GM23338 (cell line): Measurements from ENCODE around the gene ITGB7. TPM values are rescaled to one million over a fixed set of nuclear protein-coding genes. Genes with fewer than 3 reads are reported as not detected.

ENCODE experiments used
- ATAC-seq: fragments of 200-7000 bp; cut with Tn5 transposase; 3 replicates; pipeline ENCODE4 v1.9.1; 2020
- DNase-seq: peaks from one replicate; pipeline ENCODE4 v3.0.0-alpha.2; 2015; ENCODE audit warnings: low spot score
- H2AFZ ChIP-seq: fragments of 200-600 bp; sonication (generic); 2 replicates; pipeline ENCODE4 v1.8.0; 2016; ENCODE audit warnings: antibody characterized with exemption, mild to moderate bottlenecking, moderate library complexity
- H3F3A ChIP-seq: fragments of 200-600 bp; sonication (generic); replicated peaks from 2 replicates; pipeline ENCODE4 v1.8.0; 2017; ENCODE audit warnings: antibody characterized with exemption, mixed run types, low read depth
- H3K27ac ChIP-seq: fragments of 200-600 bp; sonication (generic); 2 replicates; pipeline ENCODE4 v1.6.1; 2016; ENCODE audit warnings: low read depth
- H3K27me3 ChIP-seq: fragments of 200-600 bp; sonication (generic); 2 replicates; pipeline ENCODE4 v1.8.0; 2016; ENCODE audit warnings: mild to moderate bottlenecking, mixed run types, moderate library complexity; ENCODE audit not compliant: insufficient read depth
- H3K36me3 ChIP-seq: fragments of 200-600 bp; sonication (generic); 2 replicates; pipeline ENCODE4 v1.8.0; 2016; ENCODE audit warnings: mild to moderate bottlenecking; ENCODE audit not compliant: insufficient read depth
- H3K4me1 ChIP-seq: fragments of 200-600 bp; sonication (generic); 2 replicates; pipeline ENCODE4 v1.8.0; 2016; ENCODE audit warnings: mild to moderate bottlenecking, moderate library complexity; ENCODE audit not compliant: insufficient read depth
- H3K4me2 ChIP-seq: fragments of 200-600 bp; sonication (generic); 2 replicates; pipeline ENCODE4 v1.7.1; 2017; ENCODE audit warnings: mixed run types
- H3K4me3 ChIP-seq: fragments of 200-600 bp; sonication (generic); 2 replicates; pipeline ENCODE4 v1.6.1; 2016; ENCODE audit warnings: mixed run types
- H3K79me2 ChIP-seq: fragments of 200-600 bp; sonication (generic); replicated peaks from 2 replicates; pipeline ENCODE4 v1.8.0; 2017; ENCODE audit warnings: mild to moderate bottlenecking; ENCODE audit not compliant: insufficient read depth
- H3K9me2 ChIP-seq: fragments of 200-600 bp; sonication (generic); 2 replicates; pipeline ENCODE4 v1.8.0; 2017; ENCODE audit not compliant: insufficient read depth
- H4K20me1 ChIP-seq: fragments of 200-600 bp; sonication (generic); replicated peaks from 2 replicates; pipeline ENCODE4 v1.8.0; 2017; ENCODE audit warnings: mild to moderate bottlenecking; ENCODE audit not compliant: insufficient read depth
- H3K27ac Mint-ChIP-seq: 2 replicates; pipeline ENCODE4 v1.8.0; 2020; ENCODE audit warnings: inconsistent platforms, mild to moderate bottlenecking, moderate library complexity, mixed read lengths
- H3K27me3 Mint-ChIP-seq: 3 replicates; pipeline ENCODE4 v1.8.0; 2022; ENCODE audit warnings: low read depth, mild to moderate bottlenecking, moderate library complexity, mixed read lengths, inconsistent platforms; ENCODE audit not compliant: insufficient read depth, poor library complexity
- H3K36me3 Mint-ChIP-seq: 3 replicates; pipeline ENCODE4 v1.8.0; 2021; ENCODE audit warnings: low read depth, mild to moderate bottlenecking, inconsistent platforms, moderate library complexity, mixed read lengths
- H3K4me1 Mint-ChIP-seq: 3 replicates; pipeline ENCODE4 v1.8.0; 2020; ENCODE audit warnings: mild to moderate bottlenecking, inconsistent platforms, mixed read lengths
- H3K4me3 Mint-ChIP-seq: 3 replicates; pipeline ENCODE4 v1.8.0; 2021; ENCODE audit warnings: moderate library complexity, mild to moderate bottlenecking, inconsistent platforms, mixed read lengths
- H3K9me3 Mint-ChIP-seq: 3 replicates; pipeline ENCODE4 v1.8.0; 2020; ENCODE audit warnings: moderate library complexity, mild to moderate bottlenecking, inconsistent platforms, mixed read lengths
- CREB1 ChIP-seq: fragments of 250-450 bp; sonication (Bioruptor Pico); IDR thresholded peaks from 2 replicates; pipeline ENCODE4 v1.5.0; 2020; ENCODE audit warnings: low read depth, mild to moderate bottlenecking, moderate library complexity
- CTCF ChIP-seq, 2 experiments: fragments of 200-600 bp in 1 of 2; sonication (generic) in 1 of 2; conservative IDR thresholded peaks; 2 replicates each; pipeline versions ENCODE4 v1.5.1 to v1.6.1; 2016 to 2017; ENCODE audit warnings: antibody characterized with exemption in 2 of 2, low read depth in 2 of 2, mild to moderate bottlenecking in 2 of 2, moderate library complexity in 1 of 2
- ETS1 ChIP-seq: IDR thresholded peaks from 2 replicates; pipeline ENCODE4 v1.6.1; 2016; ENCODE audit warnings: antibody characterized with exemption
- EZH2 ChIP-seq: fragments of 200-600 bp; sonication (generic); IDR thresholded peaks from one replicate; pipeline ENCODE4 v1.8.0; 2017; ENCODE audit warnings: antibody characterized with exemption, mild to moderate bottlenecking, low read depth; ENCODE audit not compliant: unreplicated experiment
- EZH2phosphoT487 ChIP-seq: fragments of 200-600 bp; sonication (generic); IDR thresholded peaks from one replicate; pipeline ENCODE4 v1.8.1; 2018; ENCODE audit warnings: antibody characterized with exemption; ENCODE audit not compliant: unreplicated experiment
- JUNB ChIP-seq: IDR thresholded peaks from one replicate; pipeline ENCODE4 v1.6.1; 2016; ENCODE audit warnings: antibody characterized with exemption; ENCODE audit not compliant: unreplicated experiment
- NANOG ChIP-seq: IDR thresholded peaks from 2 replicates; pipeline ENCODE4 v1.6.1; 2016; ENCODE audit warnings: antibody characterized with exemption, borderline replicate concordance
- POLR2AphosphoS5 ChIP-seq: IDR thresholded peaks from 2 replicates; pipeline ENCODE4 v1.6.1; 2016; ENCODE audit warnings: antibody characterized with exemption, low read depth
- REST ChIP-seq: IDR thresholded peaks from one replicate; pipeline ENCODE4 v1.6.1; 2018; ENCODE audit warnings: antibody characterized with exemption; ENCODE audit not compliant: unreplicated experiment
- STAT1 ChIP-seq: IDR thresholded peaks from one replicate; pipeline ENCODE4 v1.6.1; 2016; ENCODE audit warnings: antibody characterized with exemption; ENCODE audit not compliant: unreplicated experiment
- ZNF114 ChIP-seq: fragments of 250-450 bp; sonication (Bioruptor Pico); IDR thresholded peaks from 2 replicates; pipeline ENCODE4 v1.5.0; 2020; ENCODE audit warnings: mild to moderate bottlenecking, moderate library complexity
- ZNF331 ChIP-seq: fragments of 250-450 bp; sonication (Bioruptor Pico); IDR thresholded peaks from 2 replicates; pipeline ENCODE4 v1.5.0; 2020; ENCODE audit warnings: low read depth, mild to moderate bottlenecking, moderate library complexity
- ZNF462 ChIP-seq: fragments of 250-450 bp; sonication (Bioruptor Pico); IDR thresholded peaks from 2 replicates; pipeline ENCODE4 v1.5.0; 2020; ENCODE audit warnings: mild to moderate bottlenecking, moderate library complexity
- polyA plus RNA-seq: library from polyadenylated mRNA; unstranded; fragments of >200 nt; fragmentation: Nextera tagmentation; extraction: Ambion mirVana; gene quantifications from 2 replicates; pipeline ENCODE4 v1.2.1, GENCODE V29; 2016
- total RNA-seq: library from RNA; depleted of rRNA; stranded (reverse); fragments of >200 nt; shearing (Covaris generic); gene quantifications from 2 replicates; pipeline ENCODE4 v1.2.3, GENCODE V29; 2014

ITGB7 gene
- total and polyA plus RNA-seq, 2 experiments from 2014 or later: 0.32 TPM; not detected in 1

GRCh38 chr12:53221203-53222080, 14.4 kb upstream of the ITGB7 start:
- peaks cover 40% of the 10 kb centered on the region for H3K27me3 Mint-ChIP-seq
- H3K27ac ChIP-seq: peak overlapping the region; percentile 97
- DNase-seq (peak; percentile 86), ATAC-seq (peak; percentile 20)
- no peaks in the 10 kb centered on the region for H3K9me2 ChIP-seq
- peak overlapping the region; percentile 91 for H3K4me2 ChIP-seq
- H3K36me3 Mint-ChIP-seq: no peaks in the 10 kb centered on the region; the same call in 2 of the 3 replicates
- peak overlapping the region; percentile 83; the same call in 1 of the 2 replicates for H2AFZ ChIP-seq
- no peaks in the 10 kb centered on the region; the same call in 1 of the 2 replicates for H3K36me3 ChIP-seq
- H3K27me3 ChIP-seq: peaks cover 15% of the 10 kb centered on the region
- H4K20me1 ChIP-seq: no peaks in the 10 kb centered on the region
- H3K9me3 Mint-ChIP-seq: peaks cover 4% of the 10 kb centered on the region; the same call in 1 of the 3 replicates
- H3K4me3 Mint-ChIP-seq: peak overlapping the region; percentile 94
- H3K27ac Mint-ChIP-seq: peak overlapping the region; percentile 83
- H3K79me2 ChIP-seq: peaks cover 24% of the 10 kb centered on the region
- peaks cover 59% of the 10 kb centered on the region for H3K4me1 ChIP-seq
- H3F3A ChIP-seq: peaks cover 38% of the 10 kb centered on the region
- H3K4me1 Mint-ChIP-seq: peaks cover 71% of the 10 kb centered on the region
- peak overlapping the region; percentile 95 for H3K4me3 ChIP-seq
- TF ChIP-seq ZNF462 (CRISPR knock-in tag) (no peak), JUNB (no peak), ZNF331 (CRISPR knock-in tag) (no peak), CTCF (conservative IDR thresholded peaks at IDR 0.05; ENCODE audit: low read depth in 2 of 2) (peak; percentile 35 to 65), EZH2phosphoT487 (no peak), POLR2AphosphoS5 (peak; percentile 84), STAT1 (no peak), ETS1 (peak; percentile 15; the same call in 1 of the 2 replicates), ZNF114 (CRISPR knock-in tag) (no peak), REST (no peak), EZH2 (no peak), CREB1 (CRISPR knock-in tag) (peak; percentile 85), NANOG (no peak)
